IPS-18c (cell line): Measurements from ENCODE around the gene MSRB3.

ENCODE experiments used
- H3K4me3 ChIP-seq: 2 replicates; pipeline ENCODE4 v1.7.0; 2013; ENCODE audit warnings: low read depth, mild to moderate bottlenecking, low read length, moderate library complexity; ENCODE audit not compliant: insufficient read depth
- H3K9me3 ChIP-seq: one replicate; pipeline ENCODE4 v1.6.1; 2013; ENCODE audit warnings: mild to moderate bottlenecking, low read length, moderate library complexity; ENCODE audit not compliant: control insufficient read depth, insufficient read depth

Gene MSRB3

GRCh38 chr12:65339161-65339560, 60.7 kb downstream of the MSRB3 start:
- Histone ChIP-seq H3K9me3 (no peaks in the 10 kb centered on the region), H3K4me3 (no peak overlapping the region)

- Histone ChIP-seq H3K9me3 (no peaks in the 10 kb centered on the region), H3K4me3 (no peak overlapping the region)
Observed at GRCh38 chr12:65343230-65343629, 64.7 kb downstream of the MSRB3 start.

- Histone ChIP-seq H3K9me3 (no peaks in the 10 kb centered on the region), H3K4me3 (no peak overlapping the region)
Observed at GRCh38 chr12:65343801-65344200, 65.3 kb downstream of the MSRB3 start.

- no peaks in the 10 kb centered on the region for H3K9me3 ChIP-seq
- no peak overlapping the region for H3K4me3 ChIP-seq
Observed at GRCh38 chr12:65355461-65355860, 77.0 kb downstream of the MSRB3 start.

GRCh38 chr12:65362234-65363031, 84.0 kb downstream of the MSRB3 start:
- no peaks in the 10 kb centered on the region for H3K9me3 ChIP-seq
- no peak overlapping the region for H3K4me3 ChIP-seq

GRCh38 chr12:65364046-65364445, 85.6 kb downstream of the MSRB3 start:
- Histone ChIP-seq H3K9me3 (no peaks in the 10 kb centered on the region), H3K4me3 (no peak overlapping the region)

GRCh38 chr12:65367396-65367795, 88.9 kb downstream of the MSRB3 start:
- H3K9me3 ChIP-seq = no peaks in the 10 kb centered on the region
- H3K4me3 ChIP-seq = no peak overlapping the region

GRCh38 chr12:65368055-65368454, 89.6 kb downstream of the MSRB3 start:
- Histone ChIP-seq H3K4me3 (no peak overlapping the region), H3K9me3 (no peaks in the 10 kb centered on the region)

- Histone ChIP-seq H3K9me3 (no peaks in the 10 kb centered on the region), H3K4me3 (no peak overlapping the region)
Observed at GRCh38 chr12:65372574-65372973, 94.1 kb downstream of the MSRB3 start.

- Histone ChIP-seq H3K4me3 (no peak overlapping the region), H3K9me3 (no peaks in the 10 kb centered on the region)
Observed at GRCh38 chr12:65384240-65384639, 105.8 kb downstream of the MSRB3 start.

- Histone ChIP-seq H3K4me3 (no peak overlapping the region), H3K9me3 (no peaks in the 10 kb centered on the region)
Observed at GRCh38 chr12:65387396-65387795, 108.9 kb downstream of the MSRB3 start.

- no peak overlapping the region for H3K4me3 ChIP-seq
- no peaks in the 10 kb centered on the region for H3K9me3 ChIP-seq
Observed at GRCh38 chr12:65389436-65389835, 111.0 kb downstream of the MSRB3 start.

GRCh38 chr12:65391711-65392110, 113.2 kb downstream of the MSRB3 start:
- H3K4me3 ChIP-seq = no peak overlapping the region
- no peaks in the 10 kb centered on the region for H3K9me3 ChIP-seq

GRCh38 chr12:65392491-65392890, 114.0 kb downstream of the MSRB3 start:
- no peaks in the 10 kb centered on the region for H3K9me3 ChIP-seq
- H3K4me3 ChIP-seq = no peak overlapping the region

- H3K9me3 ChIP-seq = no peaks in the 10 kb centered on the region
- no peak overlapping the region for H3K4me3 ChIP-seq
Observed at GRCh38 chr12:65403188-65403587, 124.7 kb downstream of the MSRB3 start.

GRCh38 chr12:65407388-65408149, 129.1 kb downstream of the MSRB3 start:
- Histone ChIP-seq H3K4me3 (no peak overlapping the region), H3K9me3 (no peaks in the 10 kb centered on the region)

GRCh38 chr12:65408441-65408840, 130.0 kb downstream of the MSRB3 start:
- no peaks in the 10 kb centered on the region for H3K9me3 ChIP-seq

GRCh38 chr12:65409726-65410125, 131.2 kb downstream of the MSRB3 start:
- Histone ChIP-seq H3K4me3 (no peak overlapping the region), H3K9me3 (no peaks in the 10 kb centered on the region)

More at GRCh38 chr12:65408441-65408840, 130.0 kb downstream of the MSRB3 start:
- H3K4me3 ChIP-seq = no peak overlapping the region
